ENCODE data around the gene SNX15.

Gene SNX15

DNA sequence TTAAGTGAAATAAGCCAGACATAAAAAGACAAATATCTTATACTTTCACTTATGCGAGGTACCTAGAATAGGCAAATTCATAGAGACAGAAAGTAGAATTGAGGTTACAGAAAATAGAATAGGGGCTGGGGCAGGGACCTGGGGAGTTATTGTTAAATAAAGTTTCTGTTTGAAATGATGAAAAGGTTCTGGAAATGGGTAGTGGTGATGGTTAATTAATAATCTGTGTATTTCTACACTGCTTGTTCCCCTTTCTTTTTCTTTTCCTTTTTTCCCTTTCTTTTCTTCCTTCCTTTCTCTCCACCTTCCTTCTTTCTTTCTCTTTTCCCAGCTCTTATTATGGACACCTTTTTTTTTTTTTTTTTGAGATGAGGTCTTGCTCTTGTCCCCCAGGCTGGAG lies 28.3 kb downstream of the SNX15 start:
- in situ Hi-C loops (cut with MboI; ENCODE audit: low sequenced_read_pairs), result no loop called here

DNA sequence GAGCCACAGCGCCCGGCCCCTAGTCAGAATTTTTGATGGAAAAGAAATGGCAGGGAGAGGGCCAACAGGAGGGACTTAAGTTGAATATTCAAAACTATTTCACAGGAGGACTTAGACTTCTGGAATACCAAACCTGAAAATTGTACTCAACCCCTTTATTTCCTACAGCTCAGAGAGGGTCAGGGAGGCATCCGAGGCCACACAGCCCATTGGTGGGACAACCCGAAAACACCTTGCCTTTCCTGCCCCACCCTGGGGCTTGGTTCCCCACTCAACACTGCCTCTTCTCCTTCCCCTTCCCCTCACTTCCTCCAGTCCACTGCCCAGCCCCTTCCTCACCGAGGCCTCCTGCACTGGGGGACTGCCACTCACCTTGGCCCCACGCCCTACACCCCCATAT lies 29.8 kb downstream of the SNX15 start:
- in situ Hi-C loops (cut with MboI; ENCODE audit: low sequenced_read_pairs), result no loop called here

- in situ Hi-C loops (cut with MboI; ENCODE audit: low sequenced_read_pairs), result no loop called here
Observed at GRCh38 chr11:65057526-65057925, 30.3 kb downstream of the SNX15 start.

DNA sequence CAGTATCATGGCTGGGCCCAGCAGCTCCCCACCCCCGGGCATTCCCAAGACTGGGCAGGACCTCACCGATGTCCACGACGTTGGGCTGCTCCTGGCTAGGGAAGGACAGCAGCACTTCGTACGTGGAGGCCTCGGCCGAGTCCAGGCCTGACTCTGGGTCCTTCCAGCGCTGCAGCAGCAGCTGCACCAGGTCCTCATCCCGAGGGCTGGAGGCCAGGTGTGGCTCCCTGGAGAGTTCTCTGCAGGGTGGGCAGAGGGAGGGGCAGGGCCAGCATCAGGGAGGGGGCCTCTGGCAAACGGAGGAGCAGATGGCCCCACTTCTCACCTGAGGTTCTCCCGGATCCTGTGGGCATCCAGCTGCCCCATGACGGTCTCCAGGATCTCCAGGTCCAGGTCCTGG lies 30.8 kb downstream of the SNX15 start:
- in situ Hi-C loops (cut with MboI; ENCODE audit: low sequenced_read_pairs), result no loop called here

- in situ Hi-C loops (cut with MboI; ENCODE audit: low sequenced_read_pairs), result no loop called here
Observed at GRCh38 chr11:65058419-65059054, 31.3 kb downstream of the SNX15 start, which contains the start of gene NAALADL1. Gene NAALADL1, minus strand, starts transcription at chr11:65058553. Its CDS starts 32 bp downstream, at chr11:65058521.

GRCh38 chr11:65059523-65059922 lies 32.3 kb downstream of the SNX15 start:
- in situ Hi-C loops (cut with MboI; ENCODE audit: low sequenced_read_pairs), result no loop called here

DNA sequence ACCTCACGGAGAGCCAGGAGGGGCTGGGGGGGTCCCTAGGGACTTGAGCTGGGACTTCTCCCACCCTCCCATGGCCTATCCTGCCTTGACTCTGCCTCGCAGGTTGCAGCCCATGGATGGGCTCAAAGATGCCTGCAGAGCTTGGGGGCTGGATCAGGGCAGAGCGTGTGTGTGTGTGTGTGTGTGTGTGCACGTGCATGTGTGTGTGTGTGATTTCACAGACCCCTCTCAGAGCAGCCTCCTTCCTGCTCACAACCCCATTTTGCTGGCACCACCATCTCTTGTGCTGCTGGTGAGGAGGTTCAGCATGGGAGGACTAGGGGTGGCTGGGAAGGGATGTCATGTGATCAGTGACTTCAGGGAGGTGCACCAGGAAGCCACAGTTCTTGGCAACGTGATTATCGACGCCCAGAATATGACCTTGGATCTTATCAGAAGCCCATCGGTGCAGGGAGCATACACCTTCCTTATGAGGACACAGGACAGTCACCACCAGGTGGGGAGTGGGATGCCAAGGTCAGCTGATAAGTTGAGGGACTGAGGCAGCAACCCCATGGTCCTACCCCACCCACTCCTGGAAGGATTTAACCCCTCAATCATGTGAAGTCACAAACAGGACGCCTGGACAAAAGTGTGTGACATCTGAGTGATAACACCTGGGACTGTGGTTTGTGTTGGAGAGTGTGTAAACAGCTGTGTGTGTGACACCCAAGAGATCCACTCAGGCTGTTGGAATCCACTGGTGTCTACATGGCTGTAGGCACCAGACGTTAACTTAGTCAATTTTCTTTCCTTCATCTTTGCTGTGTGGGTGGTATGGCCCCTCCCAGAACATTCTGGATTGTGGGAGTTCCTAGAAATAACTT lies 33.0 kb downstream of the SNX15 start:
- in situ Hi-C loops (cut with MboI; ENCODE audit: low sequenced_read_pairs), result no loop called here

GRCh38 chr11:65060913-65061408 lies 33.7 kb downstream of the SNX15 start:
- in situ Hi-C loops (cut with MboI; ENCODE audit: low sequenced_read_pairs), result no loop called here

- in situ Hi-C loops (cut with MboI; ENCODE audit: low sequenced_read_pairs), result no loop called here
Observed at GRCh38 chr11:65063532-65063931, 36.3 kb downstream of the SNX15 start.

- in situ Hi-C loops (cut with MboI; ENCODE audit: low sequenced_read_pairs), result no loop called here
Observed at GRCh38 chr11:65064847-65065240, 37.6 kb downstream of the SNX15 start.

DNA sequence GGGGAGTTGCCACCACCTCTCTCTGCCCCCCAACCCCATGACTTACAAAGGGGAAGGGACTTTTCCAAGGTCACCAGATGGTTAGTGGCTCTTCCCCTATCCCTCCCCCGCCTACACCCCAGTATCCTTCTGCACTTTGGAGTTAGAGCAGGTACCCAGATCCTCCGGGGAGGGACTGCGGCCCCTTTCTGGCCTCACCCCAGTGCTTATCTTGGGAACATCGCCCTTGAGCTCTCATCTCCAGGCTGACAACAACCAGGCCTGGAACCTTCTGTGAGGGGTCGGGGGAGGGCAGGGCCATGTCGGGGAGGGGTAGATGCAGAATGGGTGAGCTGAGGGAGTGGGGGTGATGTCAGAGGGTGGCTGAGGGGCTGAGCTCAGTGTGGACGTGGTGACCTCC lies 38.6 kb downstream of the SNX15 start:
- in situ Hi-C loops (cut with MboI; ENCODE audit: low sequenced_read_pairs), result no loop called here

DNA sequence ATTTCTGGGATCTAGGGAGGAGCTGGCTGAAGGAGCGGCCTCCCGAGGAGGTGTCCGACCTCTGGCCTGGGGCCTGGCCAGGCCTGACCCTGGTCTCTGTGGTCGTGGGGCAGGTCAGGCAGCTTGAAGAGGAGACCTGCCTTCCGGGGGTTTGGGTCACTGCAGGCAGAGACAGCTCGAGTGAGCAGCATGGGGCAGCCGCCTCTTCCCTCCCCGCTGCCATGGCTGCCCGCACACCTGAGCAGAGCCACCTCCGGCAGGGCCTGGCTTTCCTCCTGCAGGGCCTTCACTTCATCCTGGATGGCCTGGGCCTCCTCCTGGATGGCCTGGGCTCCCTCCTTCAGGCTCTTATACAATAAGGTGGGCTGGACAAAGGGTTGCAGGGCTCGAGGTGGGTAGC lies 39.1 kb downstream of the SNX15 start:
- in situ Hi-C loops (cut with MboI; ENCODE audit: low sequenced_read_pairs), result no loop called here

- in situ Hi-C loops (cut with MboI; ENCODE audit: low sequenced_read_pairs), result no loop called here
Observed at GRCh38 chr11:65066805-65067291, 39.6 kb downstream of the SNX15 start.

GRCh38 chr11:65067446-65067845 lies 40.2 kb downstream of the SNX15 start:
- in situ Hi-C loops (cut with MboI; ENCODE audit: low sequenced_read_pairs), result no loop called here

- in situ Hi-C loops (cut with MboI; ENCODE audit: low sequenced_read_pairs), result no loop called here
Observed at GRCh38 chr11:65069217-65069616, 42.0 kb downstream of the SNX15 start.

GRCh38 chr11:65071907-65072630 lies 44.8 kb downstream of the SNX15 start:
- in situ Hi-C loops (cut with MboI; ENCODE audit: low sequenced_read_pairs), result no loop called here

DNA sequence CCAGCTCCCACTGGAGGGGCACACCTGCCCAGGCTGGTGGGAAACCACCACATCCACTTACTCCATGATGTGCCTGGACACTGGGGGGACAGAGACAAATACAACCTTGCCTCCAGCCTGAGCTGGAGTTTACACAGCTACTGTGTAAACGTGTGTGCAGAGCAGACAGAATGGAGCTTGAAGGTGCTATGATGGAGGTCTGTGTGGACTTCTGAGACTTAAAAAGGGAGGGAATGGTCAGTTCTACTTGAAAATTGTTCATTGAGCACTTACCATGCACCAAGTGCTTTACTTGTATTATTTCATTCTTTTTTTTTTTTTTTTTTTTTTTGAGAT lies 45.4 kb downstream of the SNX15 start:
- in situ Hi-C loops (cut with MboI; ENCODE audit: low sequenced_read_pairs), result no loop called here

DNA sequence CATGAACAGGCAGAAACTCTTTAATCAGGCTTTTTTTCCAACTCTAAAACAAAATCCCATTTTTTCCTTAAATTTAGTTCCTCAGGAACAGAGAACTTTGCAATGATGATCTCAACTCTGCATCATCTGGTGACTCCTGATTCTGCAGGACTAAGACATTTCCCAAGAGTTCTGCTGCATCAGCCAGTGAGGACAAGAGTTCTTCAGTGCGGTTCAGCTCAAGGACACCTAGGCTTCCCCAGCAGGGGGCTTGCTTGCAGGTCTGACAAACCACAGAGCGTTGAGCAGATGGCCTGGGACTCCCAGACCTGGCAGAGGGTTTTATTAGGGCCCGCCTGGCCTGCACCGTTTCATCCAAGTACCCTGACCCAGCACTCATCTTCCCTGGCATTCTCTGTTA lies 50.2 kb downstream of the SNX15 start:
- in situ Hi-C loops (cut with MboI; ENCODE audit: low sequenced_read_pairs), result no loop called here

DNA sequence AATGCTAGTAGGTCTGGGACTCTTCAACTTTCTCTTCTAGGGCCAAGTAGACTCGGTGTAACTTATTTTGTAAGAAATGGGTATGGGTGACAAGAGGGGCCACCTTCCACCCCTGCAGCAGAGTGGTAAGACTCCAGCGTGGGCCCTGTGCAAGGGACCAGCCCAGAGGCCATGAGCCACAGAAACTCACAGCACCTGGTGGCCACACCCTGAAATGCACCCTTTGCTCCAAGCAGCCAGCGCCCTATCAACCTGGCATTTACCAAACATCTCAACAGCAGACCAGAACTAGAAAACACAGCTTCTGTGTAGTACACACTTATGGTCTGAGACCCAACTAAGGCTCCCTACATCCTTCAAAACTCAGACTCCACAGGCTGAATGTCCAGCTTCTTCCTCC lies 50.9 kb downstream of the SNX15 start:
- in situ Hi-C loops (cut with MboI; ENCODE audit: low sequenced_read_pairs), result no loop called here

GRCh38 chr11:65078786-65079342 lies 51.6 kb downstream of the SNX15 start:
- in situ Hi-C loops (cut with MboI; ENCODE audit: low sequenced_read_pairs), result no loop called here

- in situ Hi-C loops (cut with MboI; ENCODE audit: low sequenced_read_pairs), result no loop called here
Observed at GRCh38 chr11:65083134-65083833, 56.0 kb downstream of the SNX15 start.
